ENCODE data around the gene SLC9A8. TPM values are rescaled to one million over a fixed set of nuclear protein-coding genes. Genes with fewer than 3 reads are reported as not detected.

Gene SLC9A8
- total and polyA plus RNA-seq, 2 of the 4 experiments (the other 2 are of a cell fraction), result 4.1 to 5.0 TPM

DNA sequence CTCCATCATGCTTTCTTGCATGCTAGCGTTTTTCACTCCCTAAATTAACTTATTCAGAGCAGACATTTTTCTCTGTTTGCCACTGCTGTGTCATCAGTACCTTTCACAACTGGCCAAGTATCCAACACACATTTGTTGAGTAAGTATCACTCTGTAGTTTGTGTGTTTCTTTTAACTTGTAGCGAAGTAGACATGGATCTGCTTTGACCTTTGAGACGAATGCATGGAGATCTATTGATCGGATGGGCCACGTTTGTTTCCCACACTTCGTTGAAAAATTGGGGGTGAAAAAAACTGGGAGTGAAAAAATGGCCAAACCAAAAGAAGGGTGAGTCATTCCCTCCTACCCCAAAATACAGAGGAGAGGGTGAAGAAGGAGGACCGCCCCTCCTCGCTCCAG is 12.9 kb upstream of the SLC9A8 start:
- no peaks in the 10 kb centered on the region for H3K9me3 ChIP-seq (ENCODE audit: control insufficient read depth, insufficient read depth, low read length)
- H4K20me1 ChIP-seq (ENCODE audit: insufficient read depth, low read length), result no peaks in the 10 kb centered on the region
- no peak overlapping the region for H2BK15ac ChIP-seq (ENCODE audit: low read depth, low read length)
- H2BK120ac ChIP-seq (ENCODE audit: low read depth, low read length), result no peak overlapping the region
- no peak overlapping the region for H2BK5ac ChIP-seq (ENCODE audit: low read depth, low read length, poor library complexity, severe bottlenecking)
- H4K5ac ChIP-seq (ENCODE audit: low read depth, low read length), result no peak overlapping the region
- H2AK9ac ChIP-seq (replicated peaks; ENCODE audit: low read depth, low read length, poor library complexity), result no peak overlapping the region
- intact Hi-C loops (cut with micrococcal nuclease), result no loop called here
- H3K23ac ChIP-seq (ENCODE audit: low read depth, low read length), result no peak overlapping the region
- 0 out of 2 replicates have a peak, but pooled peaks cover 3% of the 10 kb centered on the region for H3K9me1 ChIP-seq (ENCODE audit: insufficient read depth, low read length)
- ATAC-seq (ENCODE audit: low read depth), result no peak
- no peak overlapping the region for H2AFZ ChIP-seq (replicated peaks; ENCODE audit: low read length, poor library complexity)
- H2AK5ac ChIP-seq (ENCODE audit: low read depth, low read length), result no peak overlapping the region
- no TSS peak for BruUV-seq (replicated peaks)
- H3K27me3 ChIP-seq (ENCODE audit: control insufficient read depth, insufficient read depth, low read length), result peaks cover 10% of the 10 kb centered on the region
- H3K56ac ChIP-seq (ENCODE audit: extremely low read depth, insufficient read depth, low read length), result no peak overlapping the region
- H4K8ac ChIP-seq (ENCODE audit: low read depth in 2 of 2, low read length in 2 of 2), result no peak overlapping the region
- H3K4me1 ChIP-seq (ENCODE audit: control insufficient read depth, insufficient read depth, low read length), result no peaks in the 10 kb centered on the region
- no peak overlapping the region for H3K9ac ChIP-seq (ENCODE audit: low read depth, low read length)
- dilution Hi-C loops (cut with HindIII; ENCODE audit: low sequenced_read_pairs, unreplicated experiment), result no loop called here
- DNase-seq, result no peak
- H3K79me1 ChIP-seq (ENCODE audit: low read depth in 1 of 2, low read length in 2 of 2), result no peaks in the 10 kb centered on the region
- POLR2A ChIA-PET (ENCODE audit: unreplicated experiment), result no interaction called here
- CTCF ChIA-PET, result no interaction called here
- H3K4me3 ChIP-seq (ENCODE audit: insufficient read depth, low read depth, low read length), result no peak overlapping the region
- no peak overlapping the region for H3K18ac ChIP-seq (ENCODE audit: low read depth, low read length)
- no peak overlapping the region for H3K14ac ChIP-seq (replicated peaks; ENCODE audit: low read depth, low read length)
- H4K91ac ChIP-seq (ENCODE audit: insufficient read depth, low read depth, low read length), result no peak overlapping the region
- no peaks in the 10 kb centered on the region for H3K36me3 ChIP-seq (ENCODE audit: control insufficient read depth, insufficient read depth, low read length)
- H3K4ac ChIP-seq (ENCODE audit: low read depth, low read length), result no peak overlapping the region
- in situ Hi-C loops (cut with MboI; ENCODE audit: low sequenced_read_pairs), result no loop called here
- no peak overlapping the region for H3K4me2 ChIP-seq (ENCODE audit: low read depth, low read length)
- H2BK20ac ChIP-seq (ENCODE audit: low read depth, low read length), result no peak overlapping the region
- H3K27ac ChIP-seq (ENCODE audit: insufficient read depth, low read length), result no peak overlapping the region
- TF ChIP-seq, protein P1, sequence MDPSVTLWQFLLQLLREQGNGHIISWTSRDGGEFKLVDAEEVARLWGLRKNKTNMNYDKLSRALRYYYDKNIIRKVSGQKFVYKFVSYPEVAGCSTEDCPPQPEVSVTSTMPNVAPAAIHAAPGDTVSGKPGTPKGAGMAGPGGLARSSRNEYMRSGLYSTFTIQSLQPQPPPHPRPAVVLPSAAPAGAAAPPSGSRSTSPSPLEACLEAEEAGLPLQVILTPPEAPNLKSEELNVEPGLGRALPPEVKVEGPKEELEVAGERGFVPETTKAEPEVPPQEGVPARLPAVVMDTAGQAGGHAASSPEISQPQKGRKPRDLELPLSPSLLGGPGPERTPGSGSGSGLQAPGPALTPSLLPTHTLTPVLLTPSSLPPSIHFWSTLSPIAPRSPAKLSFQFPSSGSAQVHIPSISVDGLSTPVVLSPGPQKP (IDR thresholded peaks at IDR 0.05; ENCODE audit: borderline replicate concordance, low read depth, low read length), result no peak
- TF ChIP-seq MAFK (IDR thresholded peaks at IDR 0.05; ENCODE audit: low read depth, low read length), result no peak
- no peak for TF ChIP-seq RAD21 (IDR thresholded peaks at IDR 0.05; ENCODE audit: low read length)
- no peak for TF ChIP-seq FOS (IDR thresholded peaks at IDR 0.05; ENCODE audit: low read depth, low read length)
- no peak for TF ChIP-seq NFE2L2 (IDR thresholded peaks at IDR 0.05; ENCODE audit: low read depth, low read length)
- no peak for TF ChIP-seq RCOR1 (IDR thresholded peaks at IDR 0.05; ENCODE audit: insufficient replicate concordance, low read length)
- TF ChIP-seq CHD1 (IDR thresholded peaks at IDR 0.05; ENCODE audit: low read depth, low read length), result no peak
- no peak for TF ChIP-seq MXI1 (IDR thresholded peaks at IDR 0.05; ENCODE audit: borderline replicate concordance, low read depth, low read length)
- TF ChIP-seq, protein P2, sequence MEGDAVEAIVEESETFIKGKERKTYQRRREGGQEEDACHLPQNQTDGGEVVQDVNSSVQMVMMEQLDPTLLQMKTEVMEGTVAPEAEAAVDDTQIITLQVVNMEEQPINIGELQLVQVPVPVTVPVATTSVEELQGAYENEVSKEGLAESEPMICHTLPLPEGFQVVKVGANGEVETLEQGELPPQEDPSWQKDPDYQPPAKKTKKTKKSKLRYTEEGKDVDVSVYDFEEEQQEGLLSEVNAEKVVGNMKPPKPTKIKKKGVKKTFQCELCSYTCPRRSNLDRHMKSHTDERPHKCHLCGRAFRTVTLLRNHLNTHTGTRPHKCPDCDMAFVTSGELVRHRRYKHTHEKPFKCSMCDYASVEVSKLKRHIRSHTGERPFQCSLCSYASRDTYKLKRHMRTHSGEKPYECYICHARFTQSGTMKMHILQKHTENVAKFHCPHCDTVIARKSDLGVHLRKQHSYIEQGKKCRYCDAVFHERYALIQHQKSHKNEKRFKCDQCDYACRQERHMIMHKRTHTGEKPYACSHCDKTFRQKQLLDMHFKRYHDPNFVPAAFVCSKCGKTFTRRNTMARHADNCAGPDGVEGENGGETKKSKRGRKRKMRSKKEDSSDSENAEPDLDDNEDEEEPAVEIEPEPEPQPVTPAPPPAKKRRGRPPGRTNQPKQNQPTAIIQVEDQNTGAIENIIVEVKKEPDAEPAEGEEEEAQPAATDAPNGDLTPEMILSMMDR (conservative IDR thresholded peaks at IDR 0.05; ENCODE audit: low read depth, low read length), result no peak
- WGBS, 2 experiments (ENCODE audit: extremely low coverage in 2 of 2, insufficient read length in 1 of 2), result 100% methylated on average over 1 of the region's 8 CpGs; no CpG with 5 or more reads in 1 of the 2 experiments
